Measurements from ENCODE around the gene SFMBT2.

- TF ChIP-seq CTCF (IDR thresholded peaks at IDR 0.05) = no peak
- no peak for TF ChIP-seq POLR2A (IDR thresholded peaks at IDR 0.05)
These were observed 240.1 kb downstream of the SFMBT2 start for GRCh38 chr10:7170626-7171322.
